A549 (cell line): ENCODE results near the gene LRIT3.

ENCODE experiments used
- CBX2 ChIP-seq: fragments of 200-600 bp; sonication (generic); IDR thresholded peaks from 2 replicates; pipeline ENCODE4 v1.6.1; 2016; ENCODE audit warnings: low read depth, mild to moderate bottlenecking, borderline replicate concordance
- ESRRA ChIP-seq: fragments of 150-350 bp; IDR thresholded peaks from 2 replicates; pipeline ENCODE4 v1.6.1; 2014; ENCODE audit warnings: mild to moderate bottlenecking, low read length, borderline replicate concordance
- KDM5A ChIP-seq: fragments of 200-600 bp; sonication (generic); IDR thresholded peaks from 2 replicates; pipeline ENCODE4 v1.6.1; 2016; ENCODE audit warnings: antibody characterized with exemption, mild to moderate bottlenecking
- POLR2A ChIP-seq: IDR thresholded peaks from 2 replicates; pipeline ENCODE4 v1.6.1; 2012; ENCODE audit warnings: mild to moderate bottlenecking, low read length
- RNF2 ChIP-seq: fragments of 200-600 bp; sonication (generic); IDR thresholded peaks from 2 replicates; pipeline ENCODE4 v1.6.1; 2016; ENCODE audit warnings: low read depth, mild to moderate bottlenecking, antibody characterized with exemption, moderate library complexity, borderline replicate concordance
- SMC3 ChIP-seq: fragments of >200 bp; sonication (Bioruptor Twin); formaldehyde crosslinking; IDR thresholded peaks from 3 replicates; pipeline ENCODE4 v1.6.1; 2018; ENCODE audit warnings: inconsistent platforms
- TP53 ChIP-seq: fragments of 250-450 bp; sonication (Bioruptor Pico); IDR thresholded peaks from 2 replicates; pipeline ENCODE4 v1.5.0; 2021; ENCODE audit warnings: mild to moderate bottlenecking, moderate library complexity
- TF ChIP-seq, protein P1 (sequence below): fragments of >200 bp; sonication (Bioruptor Twin); formaldehyde crosslinking; IDR thresholded peaks from 3 replicates; pipeline ENCODE4 v1.5.1; 2016
- TF ChIP-seq, protein P2 (sequence below): IDR thresholded peaks from 2 replicates; pipeline ENCODE4 v1.6.1; 2012
- TF ChIP-seq, protein P3 (sequence below): fragments of >200 bp; sonication (Bioruptor Twin); formaldehyde crosslinking; IDR thresholded peaks from 3 replicates; pipeline ENCODE4 v1.6.1; 2016

DNA sequence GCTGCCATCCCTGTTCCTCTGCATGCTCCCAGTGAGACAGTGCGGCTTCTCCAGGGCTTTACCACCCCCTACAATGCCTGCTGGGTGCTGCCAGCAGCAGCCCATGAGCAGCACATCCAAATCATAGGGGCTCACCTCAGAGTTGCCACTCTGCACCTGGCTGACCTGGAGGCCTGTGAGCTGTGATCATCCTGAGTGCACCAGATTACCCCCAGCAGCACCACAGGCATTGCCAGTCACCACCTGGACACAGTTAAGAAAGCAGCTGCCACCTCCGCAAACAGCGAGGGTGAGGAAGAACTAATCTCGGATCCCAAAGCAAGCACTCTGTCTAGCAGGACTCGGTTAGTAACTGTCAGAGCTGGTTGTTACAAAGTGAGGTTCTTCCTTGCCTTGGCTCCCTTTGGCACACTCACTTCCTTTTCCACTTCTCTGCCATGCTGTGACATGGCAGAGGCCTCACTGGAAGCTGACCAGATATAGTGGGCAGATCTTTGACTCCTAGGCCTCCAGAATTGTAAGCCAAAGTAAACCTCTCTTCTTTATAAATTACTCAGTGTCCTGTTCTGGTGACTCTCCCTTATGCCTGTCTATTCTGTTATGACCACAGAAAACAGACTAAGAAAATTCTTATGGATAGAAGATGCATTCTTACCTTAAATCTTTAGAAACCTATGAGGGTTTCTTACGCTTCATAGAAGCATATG is 25.2 kb downstream of the LRIT3 start:
- TF ChIP-seq POLR2A (no peak), ESRRA (no peak), TP53 (CRISPR knock-in tag) (no peak), SMC3 (no peak), RNF2 (no peak), CBX2 (no peak), KDM5A (no peak)
- TF ChIP-seq, protein P1, sequence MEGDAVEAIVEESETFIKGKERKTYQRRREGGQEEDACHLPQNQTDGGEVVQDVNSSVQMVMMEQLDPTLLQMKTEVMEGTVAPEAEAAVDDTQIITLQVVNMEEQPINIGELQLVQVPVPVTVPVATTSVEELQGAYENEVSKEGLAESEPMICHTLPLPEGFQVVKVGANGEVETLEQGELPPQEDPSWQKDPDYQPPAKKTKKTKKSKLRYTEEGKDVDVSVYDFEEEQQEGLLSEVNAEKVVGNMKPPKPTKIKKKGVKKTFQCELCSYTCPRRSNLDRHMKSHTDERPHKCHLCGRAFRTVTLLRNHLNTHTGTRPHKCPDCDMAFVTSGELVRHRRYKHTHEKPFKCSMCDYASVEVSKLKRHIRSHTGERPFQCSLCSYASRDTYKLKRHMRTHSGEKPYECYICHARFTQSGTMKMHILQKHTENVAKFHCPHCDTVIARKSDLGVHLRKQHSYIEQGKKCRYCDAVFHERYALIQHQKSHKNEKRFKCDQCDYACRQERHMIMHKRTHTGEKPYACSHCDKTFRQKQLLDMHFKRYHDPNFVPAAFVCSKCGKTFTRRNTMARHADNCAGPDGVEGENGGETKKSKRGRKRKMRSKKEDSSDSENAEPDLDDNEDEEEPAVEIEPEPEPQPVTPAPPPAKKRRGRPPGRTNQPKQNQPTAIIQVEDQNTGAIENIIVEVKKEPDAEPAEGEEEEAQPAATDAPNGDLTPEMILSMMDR: no peak
- TF ChIP-seq, protein P2, sequence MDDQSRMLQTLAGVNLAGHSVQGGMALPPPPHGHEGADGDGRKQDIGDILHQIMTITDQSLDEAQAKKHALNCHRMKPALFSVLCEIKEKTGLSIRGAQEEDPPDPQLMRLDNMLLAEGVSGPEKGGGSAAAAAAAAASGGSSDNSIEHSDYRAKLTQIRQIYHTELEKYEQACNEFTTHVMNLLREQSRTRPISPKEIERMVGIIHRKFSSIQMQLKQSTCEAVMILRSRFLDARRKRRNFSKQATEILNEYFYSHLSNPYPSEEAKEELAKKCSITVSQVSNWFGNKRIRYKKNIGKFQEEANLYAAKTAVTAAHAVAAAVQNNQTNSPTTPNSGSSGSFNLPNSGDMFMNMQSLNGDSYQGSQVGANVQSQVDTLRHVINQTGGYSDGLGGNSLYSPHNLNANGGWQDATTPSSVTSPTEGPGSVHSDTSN: no peak
- TF ChIP-seq, protein P3, sequence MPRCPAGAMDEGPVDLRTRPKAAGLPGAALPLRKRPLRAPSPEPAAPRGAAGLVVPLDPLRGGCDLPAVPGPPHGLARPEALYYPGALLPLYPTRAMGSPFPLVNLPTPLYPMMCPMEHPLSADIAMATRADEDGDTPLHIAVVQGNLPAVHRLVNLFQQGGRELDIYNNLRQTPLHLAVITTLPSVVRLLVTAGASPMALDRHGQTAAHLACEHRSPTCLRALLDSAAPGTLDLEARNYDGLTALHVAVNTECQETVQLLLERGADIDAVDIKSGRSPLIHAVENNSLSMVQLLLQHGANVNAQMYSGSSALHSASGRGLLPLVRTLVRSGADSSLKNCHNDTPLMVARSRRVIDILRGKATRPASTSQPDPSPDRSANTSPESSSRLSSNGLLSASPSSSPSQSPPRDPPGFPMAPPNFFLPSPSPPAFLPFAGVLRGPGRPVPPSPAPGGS: no peak
